Dedifferentiated amniotic fluid mesenchymal stem cell (primary cell): Measurements from ENCODE around the gene SIGLEC7.

ENCODE experiments used
- DNase-seq: peaks from one replicate; pipeline ENCODE4 v3.0.0-alpha.2; 2016; ENCODE audit errors: extremely low spot score

The SIGLEC7 gene

GRCh38 chr19:51169283-51169918 is 27.3 kb downstream of the SIGLEC7 start:
- DNase-seq = peak; percentile 19

GRCh38 chr19:51172223-51172622 is 30.1 kb downstream of the SIGLEC7 start:
- DNase-seq = no peak

DNA sequence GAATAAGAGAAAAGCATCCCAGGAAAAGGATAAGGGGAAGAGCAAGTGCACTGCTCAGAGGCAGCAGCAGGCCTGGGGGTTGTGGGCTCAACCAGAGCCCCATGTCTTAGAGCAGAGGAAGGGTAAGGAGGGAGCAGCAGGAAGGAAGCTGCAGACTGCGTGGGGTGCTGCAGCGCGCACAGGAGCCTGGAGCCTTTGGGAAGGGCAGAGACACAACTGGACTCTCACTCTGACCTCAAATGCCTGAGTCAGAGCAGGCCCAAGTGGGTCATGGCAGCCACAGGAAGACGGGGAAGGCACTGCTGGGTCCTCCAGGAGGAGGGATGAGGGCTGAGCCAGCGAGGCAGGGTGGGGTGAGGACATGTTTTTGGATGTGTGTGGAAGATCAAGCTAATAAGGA is 31.6 kb downstream of the SIGLEC7 start:
- DNase-seq = no peak

- DNase-seq = no peak
These were observed 37.2 kb downstream of the SIGLEC7 start for GRCh38 chr19:51179256-51179655.

DNA sequence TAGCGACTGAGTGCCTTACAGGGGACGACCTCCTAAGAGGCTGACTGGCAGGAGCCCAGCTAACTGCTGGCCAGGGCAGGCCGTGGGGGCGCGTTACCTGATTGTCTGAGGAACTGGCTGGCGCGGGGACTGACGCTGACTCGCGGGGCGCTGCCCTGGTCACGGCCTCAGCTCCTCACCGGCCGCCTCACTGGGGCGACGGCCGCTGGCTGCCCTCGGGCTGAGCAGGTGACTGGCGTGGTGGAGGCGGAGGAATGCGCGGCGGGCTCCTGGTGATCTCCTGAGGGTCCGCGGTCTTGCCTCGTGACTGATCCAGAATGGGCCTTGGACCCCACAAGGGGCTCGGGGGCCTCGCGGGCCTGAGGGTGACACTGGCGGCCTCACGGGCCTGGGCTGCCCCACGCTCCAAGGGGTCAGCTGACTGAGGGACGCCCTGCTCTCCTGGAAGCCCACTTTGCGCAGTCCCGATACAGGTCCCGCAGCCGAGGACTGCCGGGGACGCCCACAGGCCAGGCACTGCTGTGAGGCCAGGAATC is 39.3 kb downstream of the SIGLEC7 start:
- no peak for DNase-seq

DNA sequence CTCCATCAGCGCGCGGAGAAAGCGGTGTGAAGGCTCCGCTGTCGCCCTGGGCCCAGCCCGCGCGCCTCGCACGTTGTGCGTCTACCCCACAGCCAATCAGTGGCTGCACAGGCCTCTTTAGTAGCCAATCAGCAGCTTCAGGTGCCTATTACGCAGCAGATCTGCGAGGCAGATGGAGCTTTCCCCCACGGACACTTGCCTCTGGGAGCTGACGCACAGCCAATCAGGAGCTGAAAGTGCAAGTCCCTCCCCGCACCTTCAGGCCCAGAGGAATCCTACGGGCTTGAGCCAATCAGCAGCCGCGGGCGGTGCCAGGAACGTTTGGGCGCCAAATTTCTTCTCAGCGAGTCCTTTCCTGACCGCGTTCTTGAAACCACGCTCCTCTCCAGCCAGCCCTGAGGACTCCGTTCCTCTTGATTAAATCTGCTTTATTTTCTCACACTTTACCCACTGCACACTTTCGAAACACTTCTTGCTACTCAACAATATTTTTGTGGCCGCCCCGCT is 39.9 kb downstream of the SIGLEC7 start:
- DNase-seq = no peak

DNA sequence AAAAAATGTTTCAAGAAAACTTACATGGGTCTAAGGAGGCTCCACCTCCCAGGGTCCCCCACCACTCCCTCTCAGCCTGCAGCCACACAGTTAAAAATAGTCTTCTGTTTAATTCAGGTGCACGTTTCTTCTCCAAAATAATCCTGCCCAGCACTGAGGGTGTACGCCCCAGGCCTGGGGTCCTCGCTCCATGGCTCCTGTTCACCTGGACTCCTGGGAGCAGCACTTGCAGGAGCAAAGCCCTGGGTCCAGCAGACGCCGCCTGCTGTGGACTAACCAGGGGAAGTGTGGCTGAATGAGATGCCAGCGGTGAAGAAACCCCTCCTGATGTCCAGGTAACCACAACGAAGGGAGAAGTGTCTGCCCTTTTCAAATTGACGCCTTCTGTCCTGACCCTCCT is 41.5 kb downstream of the SIGLEC7 start:
- DNase-seq = no peak

DNA sequence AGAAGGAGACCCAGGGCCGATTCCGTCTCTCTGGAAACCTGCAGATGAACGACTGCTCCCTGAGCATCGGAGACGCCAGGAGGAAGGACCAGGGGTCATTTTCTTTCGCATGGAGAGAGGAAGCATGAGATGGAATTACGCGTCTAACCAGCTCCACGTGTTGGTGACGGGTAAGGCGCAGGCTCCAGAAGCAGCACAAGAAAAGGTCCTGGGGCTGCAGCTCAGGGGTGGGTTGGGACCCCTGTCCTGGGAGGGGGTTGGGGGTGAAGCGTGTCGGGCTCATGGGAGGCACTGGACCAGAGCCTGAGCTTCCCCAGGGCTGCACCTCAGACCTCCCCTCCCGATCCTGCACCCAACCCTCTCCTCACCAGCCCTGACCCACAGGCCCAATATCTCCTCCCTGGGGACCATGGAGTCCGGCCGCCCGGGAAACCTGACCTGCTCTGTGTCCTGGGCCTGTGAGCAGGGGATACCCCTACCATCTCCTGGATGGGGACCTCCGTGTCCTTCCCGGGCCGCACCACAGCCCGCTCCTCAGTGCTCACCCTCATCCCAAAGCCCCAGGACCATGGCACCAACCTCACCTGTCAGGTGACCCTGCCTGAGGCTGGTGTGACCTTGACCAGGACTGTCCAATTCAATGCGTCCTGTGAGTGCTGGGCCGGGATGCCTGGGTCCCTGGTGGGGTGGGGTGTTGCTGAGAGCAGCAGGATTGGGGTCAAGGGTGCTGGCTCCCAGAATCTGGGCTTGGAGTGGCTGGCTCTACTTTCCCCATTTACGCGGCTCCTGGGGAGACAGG is 43.2 kb downstream of the SIGLEC7 start:
- DNase-seq = no peak

GRCh38 chr19:51185868-51186215 is 43.7 kb downstream of the SIGLEC7 start:
- DNase-seq = no peak

DNA sequence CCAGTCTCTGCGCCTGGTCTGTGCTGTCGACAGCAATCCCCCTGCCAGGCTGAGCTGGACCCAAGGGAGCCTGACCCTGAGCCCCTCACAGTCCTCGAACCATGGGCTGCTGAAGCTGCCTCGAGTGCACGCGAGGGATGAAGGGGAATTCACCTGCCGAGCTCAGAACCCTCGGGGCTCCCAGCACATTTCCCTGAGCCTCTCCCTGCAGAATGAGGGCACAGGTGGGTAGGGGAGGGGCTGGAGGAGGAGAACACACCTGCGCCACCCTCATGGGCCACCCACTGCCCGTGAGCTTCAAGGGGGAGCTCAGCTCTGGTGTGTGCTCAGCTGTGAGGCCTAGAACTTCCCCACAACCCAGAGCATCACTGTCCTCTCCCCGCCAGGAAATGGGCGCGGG is 44.2 kb downstream of the SIGLEC7 start:
- DNase-seq = no peak

DNA sequence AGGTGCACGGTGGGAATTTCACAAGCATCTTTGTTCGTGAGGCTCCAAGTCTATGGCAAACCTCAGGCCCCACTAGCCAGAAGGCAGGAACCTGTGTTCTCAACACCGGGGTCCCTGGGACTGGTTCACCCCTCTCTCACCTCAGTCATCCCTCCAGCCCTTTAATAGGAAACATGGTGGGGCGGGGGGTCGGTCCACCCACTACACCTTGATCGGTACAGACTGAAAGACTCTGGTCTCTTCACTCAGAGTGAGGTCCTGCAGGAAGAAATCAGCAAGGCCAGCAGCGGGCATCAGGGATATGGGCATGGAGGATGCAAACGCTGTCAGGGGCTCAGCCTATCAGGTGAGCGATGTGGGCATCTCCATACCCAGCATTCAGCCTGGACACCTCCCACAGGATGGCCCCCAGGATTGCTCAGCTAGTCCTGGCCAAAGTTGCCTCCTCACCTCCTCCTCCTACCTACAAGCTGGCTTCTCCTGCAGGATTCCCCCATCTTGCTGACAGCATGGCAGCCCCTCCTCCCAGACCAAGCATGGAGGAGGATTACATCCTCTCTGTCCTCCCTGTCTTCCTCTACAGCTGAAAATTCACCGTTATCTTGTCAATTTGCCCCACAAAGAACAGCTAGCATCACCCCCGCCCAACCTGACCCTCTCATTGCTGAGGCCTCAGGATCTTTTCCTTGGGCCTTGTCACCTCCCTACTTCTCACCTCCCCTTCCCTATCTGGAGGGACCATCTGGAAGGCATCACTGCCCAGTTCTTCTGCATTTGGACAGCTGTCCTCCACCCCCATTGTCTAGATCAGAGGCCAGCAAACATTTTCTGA is 45.5 kb downstream of the SIGLEC7 start:
- no peak for DNase-seq

DNA sequence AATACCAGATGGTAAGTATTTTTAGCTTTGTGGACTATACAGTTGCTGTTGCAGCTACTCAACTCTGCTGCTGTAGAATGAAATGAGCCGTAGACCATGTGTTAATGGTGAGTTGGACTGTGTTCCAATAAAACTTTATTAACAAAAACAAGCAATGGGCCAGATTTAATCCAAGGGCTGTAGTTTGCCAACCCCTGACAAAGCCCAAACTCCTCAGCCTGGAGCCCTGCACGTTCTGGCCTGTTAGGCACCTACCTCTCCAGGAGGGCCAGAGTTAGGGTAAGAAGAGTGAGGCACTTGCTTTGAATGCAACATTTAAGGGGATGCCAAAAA is 46.1 kb downstream of the SIGLEC7 start:
- DNase-seq = no peak

DNA sequence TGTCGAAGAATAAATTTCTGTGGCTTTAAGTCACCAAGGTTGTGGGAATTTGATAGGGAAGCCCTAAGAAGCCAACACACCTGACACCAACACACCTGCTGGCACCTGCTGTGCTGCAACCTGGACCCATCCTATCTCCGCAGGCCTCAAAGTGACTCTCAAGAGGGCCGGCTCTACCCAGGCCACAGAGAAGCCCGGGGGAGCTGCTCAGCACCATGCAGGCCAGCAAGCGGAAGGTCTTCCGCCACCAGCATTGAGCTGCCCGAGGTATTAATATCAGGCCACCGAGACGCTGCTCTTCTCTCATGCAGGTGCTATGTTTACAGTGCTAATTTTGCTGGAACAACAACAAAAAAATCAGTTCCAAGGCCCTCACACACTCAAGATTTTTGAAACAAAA is 50.6 kb downstream of the SIGLEC7 start:
- DNase-seq = no peak

GRCh38 chr19:51194527-51195315 is 52.6 kb downstream of the SIGLEC7 start:
- no peak for DNase-seq

GRCh38 chr19:51195316-51195586 is 53.1 kb downstream of the SIGLEC7 start:
- no peak for DNase-seq

- no peak for DNase-seq
These were observed 53.5 kb downstream of the SIGLEC7 start for GRCh38 chr19:51195616-51196015.

GRCh38 chr19:51196181-51196580 is 54.1 kb downstream of the SIGLEC7 start:
- no peak for DNase-seq

DNA sequence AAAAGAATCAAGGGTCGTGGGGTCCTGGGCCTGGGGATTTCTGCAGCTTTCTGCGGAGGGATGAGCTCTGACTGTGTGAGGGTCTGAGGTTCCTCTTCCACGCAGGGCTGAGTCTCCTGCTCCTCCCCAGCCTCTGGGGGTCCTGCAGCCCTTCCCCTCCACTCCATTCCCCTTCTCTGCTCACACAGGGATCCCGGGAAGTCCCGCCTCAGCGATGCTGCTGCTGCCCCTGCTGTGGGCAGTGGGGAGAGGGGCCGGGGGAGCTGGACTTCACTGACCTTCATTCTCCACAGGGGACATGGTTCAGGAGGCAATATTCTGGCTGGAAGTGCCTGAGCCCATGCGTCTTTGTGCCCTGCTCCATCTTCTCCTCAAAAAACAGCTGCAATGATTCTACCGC is 56.5 kb downstream of the SIGLEC7 start:
- DNase-seq = no peak

- DNase-seq = no peak
These were observed 58.1 kb downstream of the SIGLEC7 start for GRCh38 chr19:51200071-51200666.

- no peak for DNase-seq
These were observed 59.6 kb downstream of the SIGLEC7 start for GRCh38 chr19:51201712-51202111.
